Fibroblast of lung (primary cell): ENCODE results near the gene CHMP2A.
"Not testable (repeated sequence)": the region's sequence is repeated elsewhere in the genome, so short reads cannot be mapped to it uniquely, and the experiment has no call there.

ENCODE experiments used
- CTCF ChIP-seq, 2 donors: IDR thresholded peaks in 1 of 2; conservative IDR thresholded peaks in 1 of 2; 1 replicate in 1 of 2; 2 replicates in 1 of 2; pipeline ENCODE4 v1.5.1; 2011 to 2012; ENCODE audit warnings: low read length in 2 of 2, control low read depth in 1 of 2, inconsistent platforms in 1 of 2, low read depth in 1 of 2, mild to moderate bottlenecking in 1 of 2
- EZH2 ChIP-seq: IDR thresholded peaks from 2 replicates; pipeline ENCODE4 v1.5.1; 2012; ENCODE audit warnings: low read length, control low read depth, mild to moderate bottlenecking; ENCODE audit errors: missing control alignments

- not testable (repeated sequence) for TF ChIP-seq CTCF (conservative IDR thresholded peaks at IDR 0.05 in 1 of 2, IDR thresholded peaks at IDR 0.05 in 1 of 2; ENCODE audit: low read depth in 1 of 2, low read length in 2 of 2); EZH2
Observed at GRCh38 chr19:58539169-58539559, 15.7 kb downstream of the CHMP2A start.
